ENCODE measurements around the gene NR4A3. TPM values are rescaled to one million over a fixed set of nuclear protein-coding genes. Genes with fewer than 3 reads are reported as not detected.
A peak's percentile ranks its signal among the peaks of the same experiment; 100 is the strongest.

The NR4A3 gene
- total and polyA plus RNA-seq, 2 experiments from 2014 or later = 0.10 to 0.17 TPM

DNA sequence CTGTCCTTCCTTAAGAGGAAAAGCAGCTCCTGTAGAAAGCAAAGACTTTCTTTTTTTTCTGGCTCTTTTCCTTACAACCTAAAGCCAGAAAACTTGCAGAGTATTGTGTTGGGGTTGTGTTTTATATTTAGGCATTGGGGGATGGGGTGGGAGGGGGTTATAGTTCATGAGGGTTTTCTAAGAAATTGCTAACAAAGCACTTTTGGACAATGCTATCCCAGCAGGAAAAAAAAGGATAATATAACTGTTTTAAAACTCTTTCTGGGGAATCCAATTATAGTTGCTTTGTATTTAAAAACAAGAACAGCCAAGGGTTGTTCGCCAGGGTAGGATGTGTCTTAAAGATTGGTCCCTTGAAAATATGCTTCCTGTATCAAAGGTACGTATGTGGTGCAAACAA lies 42.3 kb downstream of the NR4A3 start (continued):
- TF ChIP-seq JUNB (IDR thresholded peaks at IDR 0.05; ENCODE audit: unreplicated experiment) (no peak), EZH2phosphoT487 (IDR thresholded peaks at IDR 0.05; ENCODE audit: unreplicated experiment) (no peak), EZH2 (IDR thresholded peaks at IDR 0.05; ENCODE audit: low read depth, unreplicated experiment) (no peak), STAT1 (IDR thresholded peaks at IDR 0.05; ENCODE audit: unreplicated experiment) (no peak)

DNA sequence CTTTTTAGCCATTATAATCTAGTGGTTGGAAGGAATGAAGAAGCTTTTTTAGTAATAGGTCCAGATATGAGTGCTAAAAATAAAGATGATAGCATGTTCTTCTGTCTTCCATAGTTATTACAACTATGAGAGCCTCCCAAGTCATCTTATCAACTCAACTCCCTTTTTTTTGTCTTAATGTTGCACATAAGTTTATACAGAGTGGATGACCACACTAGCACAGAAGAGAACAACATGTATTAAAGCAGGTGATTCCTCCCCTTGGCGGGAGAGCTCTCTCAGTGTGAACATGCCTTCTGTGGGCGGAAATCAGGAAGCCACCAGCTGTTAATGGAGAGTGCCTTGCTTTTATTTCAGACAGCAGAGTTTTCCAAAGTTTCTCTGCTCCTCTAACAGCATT lies 44.7 kb downstream of the NR4A3 start:
- Histone ChIP-seq H3K4me1 (ENCODE audit: insufficient read depth) (no peaks in the 10 kb centered on the region), H3K79me2 (replicated peaks; ENCODE audit: insufficient read depth) (no peaks in the 10 kb centered on the region), H3K27me3 (ENCODE audit: insufficient read depth) (no peaks in the 10 kb centered on the region), H3F3A (replicated peaks; ENCODE audit: low read depth) (no peaks in the 10 kb centered on the region), H2AFZ (no peak overlapping the region), H3K4me3 (no peak overlapping the region), H3K9me2 (ENCODE audit: insufficient read depth) (0 out of 2 replicates have a peak, but pooled peaks cover 3% of the 10 kb centered on the region), H3K36me3 (ENCODE audit: insufficient read depth) (no peaks in the 10 kb centered on the region), H3K27ac (ENCODE audit: low read depth) (no peak overlapping the region), H4K20me1 (replicated peaks; ENCODE audit: insufficient read depth) (no peaks in the 10 kb centered on the region), H3K4me2 (no peak overlapping the region)
- Mint-ChIP-seq H3K4me1 (peaks cover 14% of the 10 kb centered on the region), H3K27me3 (ENCODE audit: insufficient read depth, low read depth, poor library complexity) (peaks cover 4% of the 10 kb centered on the region), H3K27ac (no peak overlapping the region), H3K36me3 (ENCODE audit: low read depth) (no peaks in the 10 kb centered on the region), H3K9me3 (no peaks in the 10 kb centered on the region), H3K4me3 (no peak overlapping the region)
- no peak for TF ChIP-seq CREB1 (CRISPR knock-in tag; IDR thresholded peaks at IDR 0.05; ENCODE audit: low read depth)
- TF ChIP-seq STAT1 (IDR thresholded peaks at IDR 0.05; ENCODE audit: unreplicated experiment) = no peak
- no peak for TF ChIP-seq NANOG (IDR thresholded peaks at IDR 0.05; ENCODE audit: borderline replicate concordance)
- TF ChIP-seq ZNF114 (CRISPR knock-in tag; IDR thresholded peaks at IDR 0.05) = no peak
- no peak for TF ChIP-seq CTCF (conservative IDR thresholded peaks at IDR 0.05; ENCODE audit: low read depth in 2 of 2)
- no peak for TF ChIP-seq JUNB (IDR thresholded peaks at IDR 0.05; ENCODE audit: unreplicated experiment)
- no peak for TF ChIP-seq ZNF462 (CRISPR knock-in tag; IDR thresholded peaks at IDR 0.05)
- TF ChIP-seq, protein P1, sequence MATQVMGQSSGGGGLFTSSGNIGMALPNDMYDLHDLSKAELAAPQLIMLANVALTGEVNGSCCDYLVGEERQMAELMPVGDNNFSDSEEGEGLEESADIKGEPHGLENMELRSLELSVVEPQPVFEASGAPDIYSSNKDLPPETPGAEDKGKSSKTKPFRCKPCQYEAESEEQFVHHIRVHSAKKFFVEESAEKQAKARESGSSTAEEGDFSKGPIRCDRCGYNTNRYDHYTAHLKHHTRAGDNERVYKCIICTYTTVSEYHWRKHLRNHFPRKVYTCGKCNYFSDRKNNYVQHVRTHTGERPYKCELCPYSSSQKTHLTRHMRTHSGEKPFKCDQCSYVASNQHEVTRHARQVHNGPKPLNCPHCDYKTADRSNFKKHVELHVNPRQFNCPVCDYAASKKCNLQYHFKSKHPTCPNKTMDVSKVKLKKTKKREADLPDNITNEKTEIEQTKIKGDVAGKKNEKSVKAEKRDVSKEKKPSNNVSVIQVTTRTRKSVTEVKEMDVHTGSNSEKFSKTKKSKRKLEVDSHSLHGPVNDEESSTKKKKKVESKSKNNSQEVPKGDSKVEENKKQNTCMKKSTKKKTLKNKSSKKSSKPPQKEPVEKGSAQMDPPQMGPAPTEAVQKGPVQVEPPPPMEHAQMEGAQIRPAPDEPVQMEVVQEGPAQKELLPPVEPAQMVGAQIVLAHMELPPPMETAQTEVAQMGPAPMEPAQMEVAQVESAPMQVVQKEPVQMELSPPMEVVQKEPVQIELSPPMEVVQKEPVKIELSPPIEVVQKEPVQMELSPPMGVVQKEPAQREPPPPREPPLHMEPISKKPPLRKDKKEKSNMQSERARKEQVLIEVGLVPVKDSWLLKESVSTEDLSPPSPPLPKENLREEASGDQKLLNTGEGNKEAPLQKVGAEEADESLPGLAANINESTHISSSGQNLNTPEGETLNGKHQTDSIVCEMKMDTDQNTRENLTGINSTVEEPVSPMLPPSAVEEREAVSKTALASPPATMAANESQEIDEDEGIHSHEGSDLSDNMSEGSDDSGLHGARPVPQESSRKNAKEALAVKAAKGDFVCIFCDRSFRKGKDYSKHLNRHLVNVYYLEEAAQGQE (IDR thresholded peaks at IDR 0.05; ENCODE audit: unreplicated experiment) = no peak
- TF ChIP-seq EZH2phosphoT487 (IDR thresholded peaks at IDR 0.05; ENCODE audit: unreplicated experiment) = no peak
- ATAC-seq = peak; percentile 31; the same call in 2 of the 3 replicates
- DNase-seq (ENCODE audit: low spot score) = no peak

Data from GM23338 (cell line).